ENCODE results near the gene PALD1.
"Not testable (repeated sequence)": the region's sequence is repeated elsewhere in the genome, so short reads cannot be mapped to it uniquely, and the experiment has no call there.

The PALD1 gene

DNA sequence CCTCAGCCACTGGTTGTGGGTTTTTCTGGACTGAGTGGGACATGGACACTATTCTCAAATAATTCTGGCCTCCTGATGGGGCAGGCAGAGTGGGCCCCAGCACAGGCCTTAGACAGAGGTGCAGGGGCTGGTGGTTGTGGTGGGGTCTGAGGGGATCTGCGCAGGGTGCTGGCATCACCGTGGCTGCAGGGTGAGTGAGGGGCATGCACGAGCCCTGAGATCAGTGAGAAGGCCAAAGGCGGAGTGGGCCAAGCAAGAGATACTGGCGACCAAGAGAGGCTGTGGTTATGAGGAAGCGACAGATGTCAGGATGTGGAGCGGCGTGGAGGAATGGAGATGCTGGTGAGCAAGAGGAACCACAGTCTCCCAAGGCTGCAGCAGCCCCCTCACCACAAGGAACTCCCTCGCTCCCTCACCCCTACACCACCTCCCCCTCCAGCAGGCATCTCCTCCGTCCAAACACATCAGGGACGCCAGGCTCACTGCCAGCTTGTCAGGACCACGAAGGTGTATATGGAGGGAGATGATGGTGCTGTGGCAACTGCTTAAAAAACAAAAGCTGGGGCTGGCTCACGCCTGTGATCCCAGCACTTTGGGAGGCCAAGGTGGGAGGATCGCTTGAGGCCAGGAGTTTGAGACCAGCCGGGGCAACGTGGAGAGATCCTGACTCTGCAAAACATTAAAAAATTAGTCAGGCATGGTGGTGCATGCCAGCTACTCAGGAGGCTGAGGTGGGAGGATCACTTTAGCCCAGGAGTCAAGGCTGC, 114.4 kb downstream of the PALD1 start:
- no peak for DNase-seq

GRCh38 chr10:70593513-70593890, 114.9 kb downstream of the PALD1 start:
- no peak for DNase-seq

DNA sequence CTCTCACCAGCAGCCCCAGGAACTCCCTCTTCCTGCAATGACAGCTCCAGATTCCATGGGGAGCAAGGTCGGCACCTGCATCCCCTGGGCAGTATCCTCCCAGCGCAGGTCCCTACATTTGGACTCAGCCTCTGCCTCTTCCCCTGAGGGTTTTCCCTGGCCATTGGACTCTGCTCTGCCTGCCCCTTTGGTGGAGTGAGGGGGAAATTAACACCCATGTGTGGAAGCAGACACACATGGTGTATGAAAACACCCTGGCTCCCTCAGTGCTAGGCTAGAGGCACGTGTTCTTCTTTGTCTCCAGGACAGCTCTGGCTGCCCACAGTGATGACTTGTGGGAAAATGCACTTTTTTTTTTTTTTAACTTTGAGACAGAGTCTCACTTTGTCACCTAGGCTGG, 115.6 kb downstream of the PALD1 start:
- DNase-seq: no peak

DNA sequence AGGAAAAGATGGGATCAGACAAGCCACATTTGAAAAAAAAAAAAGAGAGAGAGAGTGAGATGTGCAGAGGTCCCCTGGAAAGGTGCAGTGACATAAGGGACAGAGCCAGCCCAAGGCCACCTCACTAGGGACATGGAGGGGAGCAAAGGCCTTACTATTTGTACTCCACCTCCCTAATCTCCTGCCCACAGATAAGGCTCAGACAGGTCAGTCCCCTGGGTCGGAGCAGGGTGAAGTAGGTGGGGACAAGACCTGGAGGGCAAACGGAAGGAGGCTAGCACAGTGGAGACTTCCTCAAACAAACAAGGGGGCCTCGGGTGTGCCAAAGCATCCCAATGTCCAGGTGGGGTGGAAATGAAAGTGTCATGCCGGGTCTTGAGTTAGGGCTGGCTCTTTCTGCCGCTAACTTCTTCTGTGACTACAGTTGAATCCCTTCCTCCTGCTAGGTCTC, 117.0 kb downstream of the PALD1 start:
- no peak for DNase-seq

- no peak for DNase-seq
Observed at GRCh38 chr10:70596110-70596798, 117.7 kb downstream of the PALD1 start.

GRCh38 chr10:70596860-70597809, 118.6 kb downstream of the PALD1 start:
- no peak for DNase-seq

- no peak for DNase-seq
Observed at GRCh38 chr10:70597856-70598815, 119.6 kb downstream of the PALD1 start.

GRCh38 chr10:70598857-70599295, 120.3 kb downstream of the PALD1 start:
- DNase-seq: no peak

- no peak for DNase-seq
Observed at GRCh38 chr10:70599319-70599718, 120.8 kb downstream of the PALD1 start.

DNA sequence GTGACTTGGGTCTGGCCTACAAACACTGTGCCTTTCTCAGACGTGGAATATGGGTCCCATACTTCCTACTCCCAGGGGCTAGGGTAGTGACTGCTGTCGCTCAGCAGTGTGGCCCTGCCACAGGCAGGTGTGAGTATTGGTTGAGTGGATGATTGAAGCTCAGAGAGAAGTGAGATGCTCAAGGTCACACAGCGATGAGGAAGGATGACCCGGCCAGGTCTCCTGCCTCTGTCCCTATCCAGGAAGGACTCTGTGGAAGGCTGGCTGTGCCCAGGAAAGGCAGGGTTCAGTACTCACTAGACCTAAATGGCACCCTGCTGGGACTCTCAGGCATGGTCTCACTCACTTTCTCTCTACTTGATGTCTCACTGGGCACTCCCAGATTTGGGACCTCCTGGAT, 121.2 kb downstream of the PALD1 start:
- no peak for DNase-seq

DNA sequence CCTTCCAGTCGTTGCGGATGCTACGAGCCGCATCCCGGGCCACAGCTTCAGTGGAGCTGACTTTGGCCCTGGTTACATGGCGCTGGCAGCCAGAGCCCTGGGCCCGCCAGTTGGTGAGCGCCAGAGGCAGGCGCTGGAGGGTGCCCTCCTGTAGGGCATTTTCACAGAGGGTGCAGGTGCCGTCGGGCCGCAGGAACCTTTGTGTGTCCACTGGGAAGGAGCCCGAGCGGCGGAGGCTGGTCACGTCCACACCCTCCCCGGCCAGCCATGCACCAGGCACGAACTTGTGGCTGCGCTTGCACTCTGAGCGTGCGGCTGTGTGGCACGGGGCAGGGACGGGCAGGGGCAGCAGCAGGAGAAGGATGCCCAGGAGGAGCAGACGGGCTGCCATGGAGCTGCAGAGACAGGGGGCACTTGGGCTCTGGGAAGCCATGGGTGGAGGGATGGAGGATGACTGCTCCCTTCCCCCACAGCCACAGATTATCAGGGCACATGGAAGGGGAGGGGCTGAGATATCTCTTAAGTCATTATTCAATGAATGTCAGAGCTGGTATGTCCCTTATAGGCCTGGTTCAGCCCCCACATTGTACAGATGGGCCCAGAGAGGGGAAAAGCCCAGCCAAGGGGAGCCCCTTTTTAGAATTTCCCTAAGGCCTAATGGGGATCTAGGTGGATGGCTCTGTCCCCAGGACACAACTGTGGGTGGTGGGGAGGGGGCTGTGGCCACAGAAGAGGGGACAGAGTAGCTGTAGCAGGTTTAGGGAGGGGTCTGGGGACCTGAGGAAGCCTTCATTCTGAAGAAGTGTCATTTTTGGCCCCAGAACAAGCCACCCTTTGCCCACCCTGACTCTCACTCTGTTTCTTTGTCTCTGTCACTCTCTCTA, 122.2 kb downstream of the PALD1 start:
- DNase-seq: no peak

DNA sequence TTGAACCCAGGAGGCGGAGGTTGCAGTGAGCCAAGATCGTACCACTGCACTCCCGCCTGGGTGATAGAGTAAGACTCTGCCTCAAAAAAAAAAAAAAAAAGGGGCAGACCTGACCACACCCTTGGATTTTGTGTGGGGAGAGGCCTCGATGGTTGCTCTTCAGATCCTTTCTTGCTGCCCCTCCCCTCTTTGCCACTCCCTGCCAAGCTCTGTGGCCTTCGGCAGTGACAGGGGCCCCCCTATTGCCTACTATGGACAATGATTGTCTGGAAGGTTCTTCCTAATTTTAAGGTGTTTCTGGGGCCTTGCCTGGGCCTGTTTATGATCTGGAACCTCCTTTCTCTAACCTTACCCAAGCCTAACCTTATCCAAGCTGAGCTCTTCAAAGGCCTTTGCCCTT, 123.2 kb downstream of the PALD1 start:
- no peak for DNase-seq

DNA sequence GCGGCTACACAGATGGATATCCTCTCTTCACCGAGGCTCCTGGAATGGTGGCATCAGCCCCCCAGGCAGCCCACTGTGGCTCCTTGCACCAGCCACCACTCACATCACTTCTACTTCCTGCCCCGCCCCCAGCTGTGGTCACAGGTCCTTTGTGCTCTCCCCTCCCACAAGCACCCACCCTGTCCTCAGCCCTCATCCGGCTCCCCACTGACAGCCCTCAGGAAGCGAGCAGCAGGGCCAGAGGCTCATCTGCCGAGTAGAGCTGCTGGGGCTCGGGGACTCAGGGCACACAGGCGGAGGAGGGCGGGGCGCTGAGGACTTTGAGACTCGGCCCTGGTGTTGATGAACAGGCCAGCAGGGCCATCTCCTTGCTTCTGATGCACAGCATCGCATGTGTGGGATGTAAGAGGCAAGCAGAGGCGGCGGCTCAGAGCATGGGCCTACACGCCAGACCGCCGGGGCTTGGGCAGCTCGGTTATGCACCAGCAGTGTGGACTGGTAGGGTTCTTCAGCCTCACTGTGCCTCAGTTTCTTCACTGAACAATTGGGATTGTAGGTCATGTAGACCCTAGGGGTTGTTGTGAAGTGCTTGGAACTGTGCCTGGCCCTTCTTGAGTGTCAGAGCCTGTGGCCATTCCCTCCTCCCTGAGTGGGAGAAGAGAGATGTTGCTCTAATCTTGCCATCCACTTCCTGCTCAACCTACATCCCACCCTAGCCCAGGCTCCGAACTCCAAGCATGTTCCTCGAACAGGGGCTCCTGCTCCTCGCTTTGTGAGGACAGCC, 124.3 kb downstream of the PALD1 start, which contains the start of gene PRF1:
Gene PRF1 (minus strand): TSS at position 77 of the 784 bp plus-strand sequence. CDS start 1,839 bp downstream, outside the sequence.
- no peak for DNase-seq

GRCh38 chr10:70603449-70603801, 124.9 kb downstream of the PALD1 start:
- DNase-seq: no peak

GRCh38 chr10:70604106-70604505, 125.5 kb downstream of the PALD1 start:
- peak; percentile 65 for DNase-seq

DNA sequence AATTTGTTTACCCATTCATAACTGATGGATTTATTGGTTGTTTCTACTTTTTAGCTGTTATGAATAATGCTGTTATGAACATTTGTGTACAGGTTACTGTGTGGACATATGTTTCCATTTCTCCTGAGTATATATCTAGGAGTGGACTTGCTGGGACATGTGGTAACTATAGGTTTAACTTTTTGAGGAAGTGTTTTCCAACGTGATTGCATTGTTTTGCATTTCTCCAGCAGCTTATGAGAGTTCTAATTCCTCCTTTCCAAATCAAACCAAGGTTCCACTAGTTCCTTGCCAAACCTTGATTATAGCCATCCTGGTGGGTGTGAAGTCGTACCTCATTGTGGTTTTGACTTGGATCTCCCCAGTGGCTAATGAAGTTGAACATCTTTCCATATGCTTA, 126.6 kb downstream of the PALD1 start:
- DNase-seq: no peak

DNA sequence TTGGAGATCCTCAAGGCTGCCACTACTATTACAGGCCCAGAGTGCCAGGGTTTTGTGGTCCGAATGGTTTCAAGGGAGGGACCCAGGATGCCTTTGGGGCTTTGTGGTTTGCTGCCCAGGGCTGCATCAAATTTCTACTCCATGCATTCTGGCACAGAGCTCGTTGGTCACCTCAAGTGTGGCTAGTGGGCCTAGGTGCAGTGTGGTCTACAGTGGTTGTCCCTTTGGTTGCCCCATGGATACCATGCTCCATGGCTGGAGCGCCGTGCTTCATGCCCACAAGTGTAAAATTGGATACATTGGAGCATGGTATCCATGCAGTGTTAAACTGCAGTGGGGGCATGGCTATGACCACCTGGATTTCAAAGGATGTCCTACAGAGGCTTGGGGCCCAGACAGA, 129.4 kb downstream of the PALD1 start:
- DNase-seq: no peak

- DNase-seq: no peak
Observed at GRCh38 chr10:70613941-70614340, 135.4 kb downstream of the PALD1 start.

DNA sequence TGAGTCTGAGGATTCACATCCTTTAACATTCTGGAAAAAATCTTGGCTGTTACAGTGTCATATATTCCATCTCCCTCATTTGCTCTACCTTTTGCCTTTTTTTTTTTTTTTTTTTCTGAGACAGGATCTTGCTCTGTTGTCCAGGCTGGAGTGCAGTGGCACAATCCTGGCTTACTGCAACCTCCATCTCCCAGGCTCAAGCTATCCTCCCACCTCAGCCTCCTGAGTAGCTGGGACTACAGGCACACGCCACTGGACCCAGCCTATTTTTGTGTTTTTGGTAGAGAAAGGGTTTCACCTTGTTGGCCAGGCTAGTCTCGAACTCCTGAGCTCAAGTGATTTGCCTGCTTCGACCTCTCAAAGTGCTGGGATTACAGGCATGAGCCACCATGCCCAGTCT, 135.8 kb downstream of the PALD1 start:
- DNase-seq: not testable (repeated sequence)

DNA sequence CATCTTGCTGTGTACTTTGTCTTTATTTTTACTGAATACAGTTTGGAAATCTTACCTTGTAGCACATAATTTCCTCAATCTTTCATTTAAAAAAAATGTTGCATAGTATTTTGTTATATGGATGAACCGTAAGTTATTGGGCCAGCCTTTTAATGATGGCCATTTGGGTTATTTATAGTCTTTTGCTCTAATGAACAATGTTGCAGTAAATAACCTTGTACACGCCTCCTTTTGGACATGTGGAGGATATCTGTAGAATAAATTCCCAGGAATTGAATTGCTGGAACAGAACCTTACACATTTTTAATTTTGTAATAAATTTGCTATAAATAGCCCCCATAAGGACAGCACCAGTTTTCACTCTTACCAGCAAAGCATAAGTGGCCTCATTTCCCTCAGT, 136.6 kb downstream of the PALD1 start:
- DNase-seq: no peak
